Measurements from ENCODE around the gene RPS3A.

RPS3A gene

DNA sequence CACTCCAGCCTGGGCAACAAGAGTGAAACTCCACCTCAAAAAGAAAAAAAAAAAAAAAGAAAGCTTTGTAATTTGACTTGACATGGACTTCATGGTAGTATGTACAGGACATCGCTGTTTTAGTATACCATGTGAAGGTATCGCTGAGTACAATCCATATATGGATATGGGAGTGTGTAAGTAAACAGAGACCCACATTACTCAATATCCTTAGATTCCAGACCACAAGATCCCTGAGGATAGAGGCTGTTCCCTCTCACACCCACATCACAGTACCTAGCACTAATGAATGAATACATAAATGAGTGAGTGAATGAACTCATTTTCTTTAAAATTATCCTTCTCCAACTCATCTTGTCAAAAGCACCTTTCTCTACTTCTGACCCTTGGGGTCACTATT, 8.4 kb upstream of the RPS3A start:
- no peak for DNase-seq (ENCODE audit: low read depth in 1 of 2, low spot score in 1 of 2)
- H3K27me3 ChIP-seq (ENCODE audit: insufficient read depth, poor library complexity, severe bottlenecking) = no peaks in the 10 kb centered on the region
- TF ChIP-seq SPI1 (IDR thresholded peaks at IDR 0.05; ENCODE audit: borderline replicate concordance, low read depth) = no peak
- TF ChIP-seq, protein P1, sequence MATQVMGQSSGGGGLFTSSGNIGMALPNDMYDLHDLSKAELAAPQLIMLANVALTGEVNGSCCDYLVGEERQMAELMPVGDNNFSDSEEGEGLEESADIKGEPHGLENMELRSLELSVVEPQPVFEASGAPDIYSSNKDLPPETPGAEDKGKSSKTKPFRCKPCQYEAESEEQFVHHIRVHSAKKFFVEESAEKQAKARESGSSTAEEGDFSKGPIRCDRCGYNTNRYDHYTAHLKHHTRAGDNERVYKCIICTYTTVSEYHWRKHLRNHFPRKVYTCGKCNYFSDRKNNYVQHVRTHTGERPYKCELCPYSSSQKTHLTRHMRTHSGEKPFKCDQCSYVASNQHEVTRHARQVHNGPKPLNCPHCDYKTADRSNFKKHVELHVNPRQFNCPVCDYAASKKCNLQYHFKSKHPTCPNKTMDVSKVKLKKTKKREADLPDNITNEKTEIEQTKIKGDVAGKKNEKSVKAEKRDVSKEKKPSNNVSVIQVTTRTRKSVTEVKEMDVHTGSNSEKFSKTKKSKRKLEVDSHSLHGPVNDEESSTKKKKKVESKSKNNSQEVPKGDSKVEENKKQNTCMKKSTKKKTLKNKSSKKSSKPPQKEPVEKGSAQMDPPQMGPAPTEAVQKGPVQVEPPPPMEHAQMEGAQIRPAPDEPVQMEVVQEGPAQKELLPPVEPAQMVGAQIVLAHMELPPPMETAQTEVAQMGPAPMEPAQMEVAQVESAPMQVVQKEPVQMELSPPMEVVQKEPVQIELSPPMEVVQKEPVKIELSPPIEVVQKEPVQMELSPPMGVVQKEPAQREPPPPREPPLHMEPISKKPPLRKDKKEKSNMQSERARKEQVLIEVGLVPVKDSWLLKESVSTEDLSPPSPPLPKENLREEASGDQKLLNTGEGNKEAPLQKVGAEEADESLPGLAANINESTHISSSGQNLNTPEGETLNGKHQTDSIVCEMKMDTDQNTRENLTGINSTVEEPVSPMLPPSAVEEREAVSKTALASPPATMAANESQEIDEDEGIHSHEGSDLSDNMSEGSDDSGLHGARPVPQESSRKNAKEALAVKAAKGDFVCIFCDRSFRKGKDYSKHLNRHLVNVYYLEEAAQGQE (IDR thresholded peaks at IDR 0.05; ENCODE audit: insufficient replicate concordance, low read depth) = no peak
- TF ChIP-seq, protein P2, sequence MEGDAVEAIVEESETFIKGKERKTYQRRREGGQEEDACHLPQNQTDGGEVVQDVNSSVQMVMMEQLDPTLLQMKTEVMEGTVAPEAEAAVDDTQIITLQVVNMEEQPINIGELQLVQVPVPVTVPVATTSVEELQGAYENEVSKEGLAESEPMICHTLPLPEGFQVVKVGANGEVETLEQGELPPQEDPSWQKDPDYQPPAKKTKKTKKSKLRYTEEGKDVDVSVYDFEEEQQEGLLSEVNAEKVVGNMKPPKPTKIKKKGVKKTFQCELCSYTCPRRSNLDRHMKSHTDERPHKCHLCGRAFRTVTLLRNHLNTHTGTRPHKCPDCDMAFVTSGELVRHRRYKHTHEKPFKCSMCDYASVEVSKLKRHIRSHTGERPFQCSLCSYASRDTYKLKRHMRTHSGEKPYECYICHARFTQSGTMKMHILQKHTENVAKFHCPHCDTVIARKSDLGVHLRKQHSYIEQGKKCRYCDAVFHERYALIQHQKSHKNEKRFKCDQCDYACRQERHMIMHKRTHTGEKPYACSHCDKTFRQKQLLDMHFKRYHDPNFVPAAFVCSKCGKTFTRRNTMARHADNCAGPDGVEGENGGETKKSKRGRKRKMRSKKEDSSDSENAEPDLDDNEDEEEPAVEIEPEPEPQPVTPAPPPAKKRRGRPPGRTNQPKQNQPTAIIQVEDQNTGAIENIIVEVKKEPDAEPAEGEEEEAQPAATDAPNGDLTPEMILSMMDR (IDR thresholded peaks at IDR 0.05; ENCODE audit: insufficient read depth, low read length) = no peak
- TF ChIP-seq POLR2AphosphoS5 (IDR thresholded peaks at IDR 0.05; ENCODE audit: low read depth) = no peak
- no peak for TF ChIP-seq GABPA (IDR thresholded peaks at IDR 0.05; ENCODE audit: low read depth)
- H3K4me3 ChIP-seq (replicated peaks; ENCODE audit: insufficient read depth, low read length) = no peak overlapping the region
- no peak overlapping the region for H3K27ac ChIP-seq (replicated peaks)

DNA sequence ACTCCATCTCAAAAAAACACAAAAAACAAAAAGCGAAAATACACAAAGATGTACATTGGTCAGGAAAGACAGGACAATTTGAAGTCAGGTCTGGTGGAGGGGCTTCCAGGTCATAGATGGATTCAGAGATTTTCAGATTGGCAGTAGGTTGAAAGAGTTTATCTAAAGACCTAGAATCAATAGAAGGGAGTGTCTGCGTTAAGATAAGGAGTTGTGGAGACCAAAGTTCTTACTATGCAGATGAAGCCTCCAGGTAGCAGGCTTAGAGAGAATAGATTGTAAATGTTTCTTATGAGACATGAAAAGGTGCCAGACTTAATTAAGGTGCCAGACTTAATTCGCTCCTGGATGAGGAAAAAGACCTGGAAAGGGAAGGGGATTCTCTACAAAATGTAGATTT, 6.9 kb upstream of the RPS3A start:
- Histone ChIP-seq H3K27ac (replicated peaks) (no peak overlapping the region), H3K4me3 (replicated peaks; ENCODE audit: insufficient read depth, low read length) (no peak overlapping the region), H3K27me3 (ENCODE audit: insufficient read depth, poor library complexity, severe bottlenecking) (no peaks in the 10 kb centered on the region)
- DNase-seq (ENCODE audit: low read depth in 1 of 2, low spot score in 1 of 2) = no peak
- TF ChIP-seq, protein P2 (IDR thresholded peaks at IDR 0.05; ENCODE audit: insufficient read depth, low read length) = no peak
- TF ChIP-seq SPI1 (IDR thresholded peaks at IDR 0.05; ENCODE audit: borderline replicate concordance, low read depth) (no peak), POLR2AphosphoS5 (IDR thresholded peaks at IDR 0.05; ENCODE audit: low read depth) (no peak), GABPA (IDR thresholded peaks at IDR 0.05; ENCODE audit: low read depth) (no peak)
- TF ChIP-seq, protein P1 (IDR thresholded peaks at IDR 0.05; ENCODE audit: insufficient replicate concordance, low read depth) = no peak

GRCh38 chr4:151093203-151093602, 6.2 kb upstream of the RPS3A start:
- Histone ChIP-seq H3K27ac (replicated peaks) (no peak overlapping the region), H3K4me3 (replicated peaks; ENCODE audit: insufficient read depth, low read length) (no peak overlapping the region), H3K27me3 (ENCODE audit: insufficient read depth, poor library complexity, severe bottlenecking) (no peaks in the 10 kb centered on the region)
- TF ChIP-seq, protein P2 (IDR thresholded peaks at IDR 0.05; ENCODE audit: insufficient read depth, low read length) = no peak
- TF ChIP-seq GABPA (IDR thresholded peaks at IDR 0.05; ENCODE audit: low read depth) (no peak), SPI1 (IDR thresholded peaks at IDR 0.05; ENCODE audit: borderline replicate concordance, low read depth) (no peak), POLR2AphosphoS5 (IDR thresholded peaks at IDR 0.05; ENCODE audit: low read depth) (no peak)
- TF ChIP-seq, protein P1 (IDR thresholded peaks at IDR 0.05; ENCODE audit: insufficient replicate concordance, low read depth) = no peak
- DNase-seq (ENCODE audit: low read depth in 1 of 2, low spot score in 1 of 2) = no peak

Measured in HL-60 (cell line).